ENCODE measurements around the gene ASCC1.

- no peak for TF ChIP-seq POLR2A (IDR thresholded peaks at IDR 0.05; ENCODE audit: low read depth)
- TF ChIP-seq CTCF (IDR thresholded peaks at IDR 0.05) = no peak
Measured at GRCh38 chr10:72221278-72221677, 5.2 kb upstream of the ASCC1 start.

Measured in esophagus muscularis mucosa (tissue), 3 donors.